ENCODE measurements around the gene HOOK1.
"Not testable (repeated sequence)": the region's sequence is repeated elsewhere in the genome, so short reads cannot be mapped to it uniquely, and the experiment has no call there.

Gene HOOK1

DNA sequence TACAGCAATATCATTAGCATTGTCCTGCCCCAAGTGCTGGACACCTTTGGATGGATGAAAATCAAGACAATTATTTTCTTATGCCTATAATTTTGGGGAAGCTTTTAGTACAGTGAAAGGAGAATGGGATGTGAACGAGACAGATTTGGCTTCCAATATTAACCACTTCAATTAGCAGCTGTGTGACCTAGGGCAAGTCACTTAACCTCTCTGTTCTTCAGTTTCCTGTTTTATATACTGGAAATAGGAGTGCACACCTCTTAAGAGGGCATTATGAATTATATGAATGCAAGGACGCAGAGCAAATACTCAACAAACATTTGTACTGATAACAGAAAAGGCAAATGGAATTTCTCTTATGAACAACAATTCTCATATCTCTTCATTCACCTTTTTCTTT, 93.3 kb downstream of the HOOK1 start:
- no peaks in the 10 kb centered on the region for H3K27me3 ChIP-seq (replicated peaks; ENCODE audit: insufficient read depth, low read length)

DNA sequence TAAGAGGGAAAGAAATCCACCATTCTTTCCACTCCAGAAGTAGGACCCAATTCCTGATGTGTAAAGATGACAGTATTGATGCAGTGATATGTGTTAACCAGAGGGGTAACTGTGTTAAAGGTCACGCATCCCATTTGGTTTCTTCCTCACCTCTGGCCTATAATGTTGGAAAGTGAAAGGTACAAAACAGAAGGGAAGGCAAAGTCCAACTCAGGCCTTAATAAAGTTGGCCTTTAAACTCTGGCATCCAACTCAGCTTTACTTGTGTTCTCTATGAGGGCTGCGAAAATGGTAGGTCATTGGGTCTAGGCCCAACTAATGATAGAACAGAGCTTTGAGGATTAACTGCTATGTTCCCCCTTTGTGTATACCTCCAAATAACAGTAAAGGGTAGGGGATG, 93.9 kb downstream of the HOOK1 start:
- H3K27ac ChIP-seq (ENCODE audit: low read length) = no peak overlapping the region
- H3K4me1 ChIP-seq (ENCODE audit: low read length) = no peaks in the 10 kb centered on the region
- no peak for DNase-seq
- H3K9me2 ChIP-seq (replicated peaks; ENCODE audit: insufficient read depth, low read length) = no peaks in the 10 kb centered on the region
- no peaks in the 10 kb centered on the region for H3K9me3 ChIP-seq (replicated peaks; ENCODE audit: insufficient read depth, low read length)
- no peak overlapping the region for H2AFZ ChIP-seq (ENCODE audit: low read length)
- H3F3A ChIP-seq (ENCODE audit: insufficient read depth, low read length) = no peaks in the 10 kb centered on the region
- H3K27me3 ChIP-seq (replicated peaks; ENCODE audit: insufficient read depth, low read length) = no peaks in the 10 kb centered on the region
- H3K4me3 ChIP-seq (ENCODE audit: low read length) = no peak overlapping the region
- H3K9ac ChIP-seq (ENCODE audit: low read length) = no peak overlapping the region
- H3K4me2 ChIP-seq (ENCODE audit: low read depth, low read length) = no peak overlapping the region
- H4K20me1 ChIP-seq (ENCODE audit: insufficient read depth, low read length) = no peaks in the 10 kb centered on the region
- TF ChIP-seq, protein P1, sequence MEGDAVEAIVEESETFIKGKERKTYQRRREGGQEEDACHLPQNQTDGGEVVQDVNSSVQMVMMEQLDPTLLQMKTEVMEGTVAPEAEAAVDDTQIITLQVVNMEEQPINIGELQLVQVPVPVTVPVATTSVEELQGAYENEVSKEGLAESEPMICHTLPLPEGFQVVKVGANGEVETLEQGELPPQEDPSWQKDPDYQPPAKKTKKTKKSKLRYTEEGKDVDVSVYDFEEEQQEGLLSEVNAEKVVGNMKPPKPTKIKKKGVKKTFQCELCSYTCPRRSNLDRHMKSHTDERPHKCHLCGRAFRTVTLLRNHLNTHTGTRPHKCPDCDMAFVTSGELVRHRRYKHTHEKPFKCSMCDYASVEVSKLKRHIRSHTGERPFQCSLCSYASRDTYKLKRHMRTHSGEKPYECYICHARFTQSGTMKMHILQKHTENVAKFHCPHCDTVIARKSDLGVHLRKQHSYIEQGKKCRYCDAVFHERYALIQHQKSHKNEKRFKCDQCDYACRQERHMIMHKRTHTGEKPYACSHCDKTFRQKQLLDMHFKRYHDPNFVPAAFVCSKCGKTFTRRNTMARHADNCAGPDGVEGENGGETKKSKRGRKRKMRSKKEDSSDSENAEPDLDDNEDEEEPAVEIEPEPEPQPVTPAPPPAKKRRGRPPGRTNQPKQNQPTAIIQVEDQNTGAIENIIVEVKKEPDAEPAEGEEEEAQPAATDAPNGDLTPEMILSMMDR (IDR thresholded peaks at IDR 0.05; ENCODE audit: low read length) = no peak
- TF ChIP-seq EZH2 (optimal IDR thresholded peaks at IDR 0.05; ENCODE audit: low read depth, low read length) = no peak
- no peak for TF ChIP-seq EZH2phosphoT487 (IDR thresholded peaks at IDR 0.05; ENCODE audit: low read length)
- H3K36me3 ChIP-seq (replicated peaks; ENCODE audit: insufficient read depth, low read length) = no peaks in the 10 kb centered on the region
- no peaks in the 10 kb centered on the region for H3K79me2 ChIP-seq (ENCODE audit: low read length)

More for the DNA sequence above, 93.3 kb downstream of the HOOK1 start:
- H3K9me3 ChIP-seq (replicated peaks; ENCODE audit: insufficient read depth, low read length) = no peaks in the 10 kb centered on the region
- H3K4me3 ChIP-seq (ENCODE audit: low read length) = no peak overlapping the region
- H4K20me1 ChIP-seq (ENCODE audit: insufficient read depth, low read length) = no peaks in the 10 kb centered on the region
- no peak for DNase-seq
- no peaks in the 10 kb centered on the region for H3K79me2 ChIP-seq (ENCODE audit: low read length)
- no peaks in the 10 kb centered on the region for H3K9me2 ChIP-seq (replicated peaks; ENCODE audit: insufficient read depth, low read length)
- H2AFZ ChIP-seq (ENCODE audit: low read length) = no peak overlapping the region
- no peak overlapping the region for H3K9ac ChIP-seq (ENCODE audit: low read length)
- no peaks in the 10 kb centered on the region for H3K4me1 ChIP-seq (ENCODE audit: low read length)
- H3K27ac ChIP-seq (ENCODE audit: low read length) = no peak overlapping the region
- no peak overlapping the region for H3K4me2 ChIP-seq (ENCODE audit: low read depth, low read length)
- no peaks in the 10 kb centered on the region for H3F3A ChIP-seq (ENCODE audit: insufficient read depth, low read length)
- H3K36me3 ChIP-seq (replicated peaks; ENCODE audit: insufficient read depth, low read length) = no peaks in the 10 kb centered on the region
- TF ChIP-seq EZH2 (optimal IDR thresholded peaks at IDR 0.05; ENCODE audit: low read depth, low read length) (no peak), EZH2phosphoT487 (IDR thresholded peaks at IDR 0.05; ENCODE audit: low read length) (no peak)
- TF ChIP-seq, protein P1 (IDR thresholded peaks at IDR 0.05; ENCODE audit: low read length) = no peak

DNA sequence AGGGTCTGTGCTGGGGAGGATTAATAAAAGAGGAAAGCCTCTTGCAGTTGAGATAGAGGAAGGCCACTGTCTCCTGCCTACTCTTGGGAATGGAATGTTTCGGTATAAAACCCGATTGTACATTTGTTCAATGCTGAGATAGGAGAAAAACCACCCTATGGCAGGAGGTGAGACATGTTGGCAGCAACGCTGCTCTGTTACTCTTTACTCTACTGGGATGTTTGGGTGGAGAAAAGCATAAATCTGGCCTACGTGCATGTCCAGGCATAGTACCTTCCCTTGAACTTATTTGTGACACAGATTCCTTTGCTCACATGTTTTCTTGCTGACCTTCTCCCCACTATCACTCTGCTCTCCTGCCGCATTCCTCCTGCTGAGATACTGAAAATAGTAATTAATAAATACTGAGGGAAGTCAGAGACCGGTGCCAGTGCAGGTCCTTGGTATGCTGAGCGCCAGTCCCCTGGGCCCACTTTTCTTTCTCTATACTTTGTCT, 100.1 kb downstream of the HOOK1 start:
- not testable (repeated sequence) for H3F3A ChIP-seq (ENCODE audit: insufficient read depth, low read length); H3K4me1 ChIP-seq (ENCODE audit: low read length); H3K4me2 ChIP-seq (ENCODE audit: low read depth, low read length); H3K9me2 ChIP-seq (replicated peaks; ENCODE audit: insufficient read depth, low read length); H4K20me1 ChIP-seq (ENCODE audit: insufficient read depth, low read length); H3K27ac ChIP-seq (ENCODE audit: low read length); H2AFZ ChIP-seq (ENCODE audit: low read length); H3K4me3 ChIP-seq (ENCODE audit: low read length); DNase-seq; H3K79me2 ChIP-seq (ENCODE audit: low read length); H3K9me3 ChIP-seq (replicated peaks; ENCODE audit: insufficient read depth, low read length); H3K36me3 ChIP-seq (replicated peaks; ENCODE audit: insufficient read depth, low read length); H3K27me3 ChIP-seq (replicated peaks; ENCODE audit: insufficient read depth, low read length); H3K9ac ChIP-seq (ENCODE audit: low read length)

DNA sequence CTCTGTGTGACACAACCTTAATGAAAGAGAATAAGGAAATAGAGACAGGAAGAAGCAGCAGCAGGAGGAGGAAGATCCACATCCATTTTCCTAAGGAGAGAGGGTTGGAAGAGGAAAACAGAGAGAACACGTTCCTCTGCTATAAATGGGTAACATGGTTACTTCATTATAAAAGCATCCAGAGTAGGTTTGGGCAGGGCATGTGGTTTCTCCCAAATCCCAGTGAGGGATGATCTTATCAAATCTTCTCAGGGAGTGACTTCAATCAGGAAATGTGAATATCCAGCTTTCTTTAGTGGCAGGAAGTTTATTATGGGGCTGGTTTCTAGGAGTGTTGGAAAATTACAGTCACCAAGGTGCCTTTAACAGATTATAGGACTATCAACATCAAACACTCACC, 100.8 kb downstream of the HOOK1 start:
- H3K4me1 ChIP-seq (ENCODE audit: low read length) = 0 out of 2 replicates have a peak, but pooled peaks cover 5% of the 10 kb centered on the region
- no peak overlapping the region for H3K9ac ChIP-seq (ENCODE audit: low read length)
- H3K9me3 ChIP-seq (replicated peaks; ENCODE audit: insufficient read depth, low read length) = no peaks in the 10 kb centered on the region
- TF ChIP-seq EZH2phosphoT487 (IDR thresholded peaks at IDR 0.05; ENCODE audit: low read length) = no peak
- H3K36me3 ChIP-seq (replicated peaks; ENCODE audit: insufficient read depth, low read length) = no peaks in the 10 kb centered on the region
- H2AFZ ChIP-seq (ENCODE audit: low read length) = no peak overlapping the region
- no peaks in the 10 kb centered on the region for H3K27me3 ChIP-seq (replicated peaks; ENCODE audit: insufficient read depth, low read length)
- H3F3A ChIP-seq (ENCODE audit: insufficient read depth, low read length) = no peaks in the 10 kb centered on the region
- no peak overlapping the region for H3K27ac ChIP-seq (ENCODE audit: low read length)
- no peaks in the 10 kb centered on the region for H3K79me2 ChIP-seq (ENCODE audit: low read length)
- H3K4me3 ChIP-seq (ENCODE audit: low read length) = no peak overlapping the region
- no peak for DNase-seq
- no peaks in the 10 kb centered on the region for H3K9me2 ChIP-seq (replicated peaks; ENCODE audit: insufficient read depth, low read length)
- no peak overlapping the region for H3K4me2 ChIP-seq (ENCODE audit: low read depth, low read length)
- H4K20me1 ChIP-seq (ENCODE audit: insufficient read depth, low read length) = no peaks in the 10 kb centered on the region
